AML-193 (cell line): ENCODE data around the gene COMMD9.

Experiments used
- DNase-seq, 2 experiments: peaks; one replicate each; lab custom pipeline; 2025; lab: John Stamatoyannopoulos, UW

COMMD9 gene

DNA sequence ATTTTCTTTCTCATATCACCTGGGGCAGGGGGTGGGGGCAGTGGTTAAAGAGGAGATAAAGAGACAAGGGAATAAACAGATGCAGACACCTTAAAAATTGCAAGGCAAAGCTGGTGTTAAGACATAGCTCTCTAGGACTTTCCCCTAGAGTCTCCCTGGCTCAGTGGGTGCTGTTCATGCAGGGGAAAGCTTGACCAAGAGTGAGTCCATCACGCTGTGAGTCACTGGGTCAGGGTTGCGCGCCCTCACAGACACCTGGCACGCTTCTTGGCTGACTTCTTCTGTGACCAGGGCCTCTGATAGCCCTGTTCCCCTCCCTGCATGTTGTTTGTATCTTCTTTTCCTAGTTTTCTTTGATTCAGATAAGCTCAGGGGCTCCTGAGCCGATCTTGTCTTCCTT lies 31.9 kb downstream of the COMMD9 start:
- DNase-seq: no peak

DNA sequence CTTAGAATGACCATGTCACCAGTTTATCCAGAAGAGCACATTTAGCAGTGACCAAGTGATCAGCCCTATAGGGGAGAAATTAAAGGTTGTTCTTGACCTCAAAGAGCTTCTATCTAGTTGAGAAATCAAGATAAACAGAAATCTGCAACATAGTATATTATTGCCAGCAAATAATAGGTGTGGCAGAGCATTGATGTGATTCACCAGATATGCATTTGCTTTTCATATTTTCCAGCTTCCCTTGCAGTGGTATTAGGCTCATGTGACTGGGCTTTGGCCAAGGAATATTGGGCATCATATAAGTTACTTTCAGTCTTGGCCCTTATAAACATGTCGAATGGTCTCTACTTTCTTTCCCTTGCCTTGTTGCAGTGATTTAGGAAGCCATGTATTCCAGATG lies 34.5 kb downstream of the COMMD9 start:
- DNase-seq: no peak

DNA sequence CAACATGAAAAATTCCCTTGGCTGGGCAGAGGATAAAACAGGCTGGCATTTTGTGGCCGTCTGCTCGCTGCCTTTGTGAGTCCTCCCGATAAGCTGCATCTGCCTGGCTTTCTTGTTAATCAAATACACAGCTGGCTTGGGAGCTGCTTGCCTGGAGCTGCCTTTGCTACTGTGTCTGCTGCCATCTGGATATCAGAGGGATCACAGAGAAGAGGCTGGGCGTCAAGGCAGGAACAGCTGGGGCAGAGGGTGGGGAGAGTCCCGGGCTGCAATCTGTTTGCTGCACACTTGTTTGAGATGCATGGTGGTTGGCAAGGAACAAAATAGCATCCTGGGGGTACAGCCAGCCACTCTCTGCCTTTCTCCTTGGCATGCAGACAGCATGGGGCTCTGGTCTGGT lies 36.0 kb downstream of the COMMD9 start:
- no peak for DNase-seq

DNA sequence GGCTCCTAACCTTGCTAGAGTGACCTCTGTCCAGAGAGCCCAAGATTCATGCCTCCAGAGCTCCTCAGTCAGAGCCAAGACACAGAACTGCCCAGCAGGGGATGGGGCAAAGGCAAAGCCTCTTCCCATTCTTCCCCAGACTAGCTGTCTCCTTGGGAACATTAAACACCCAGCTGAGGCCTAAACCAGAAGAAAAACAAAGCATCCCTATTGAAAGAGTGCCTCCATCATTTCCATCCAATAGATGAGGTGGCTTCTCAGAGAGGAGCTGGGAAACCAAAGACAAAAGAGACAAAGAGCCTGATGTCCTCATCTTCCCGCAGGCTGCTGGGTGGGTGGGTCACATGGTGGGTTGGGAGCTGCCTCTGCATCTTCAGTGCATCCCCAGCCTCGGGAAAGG lies 37.4 kb downstream of the COMMD9 start:
- DNase-seq: no peak

DNA sequence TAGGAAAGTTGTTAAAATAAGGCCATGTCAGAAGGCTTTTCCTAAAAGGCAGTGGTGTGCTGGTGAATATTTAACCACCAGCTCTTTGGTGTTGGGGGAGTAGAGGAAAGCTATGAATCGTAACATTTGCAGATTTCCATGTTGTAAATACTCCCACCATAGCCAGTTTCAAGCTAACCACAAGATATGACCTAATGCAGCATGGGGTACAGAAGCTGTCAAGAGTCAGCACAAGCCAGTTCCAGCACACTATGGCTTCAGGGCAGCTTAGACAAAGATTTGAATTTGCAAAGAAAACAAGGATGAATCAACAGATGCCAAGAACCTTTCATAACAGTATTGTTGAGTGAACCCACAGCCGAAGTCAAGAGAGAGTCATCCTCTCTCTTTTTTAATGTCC lies 40.0 kb downstream of the COMMD9 start:
- DNase-seq: no peak

DNA sequence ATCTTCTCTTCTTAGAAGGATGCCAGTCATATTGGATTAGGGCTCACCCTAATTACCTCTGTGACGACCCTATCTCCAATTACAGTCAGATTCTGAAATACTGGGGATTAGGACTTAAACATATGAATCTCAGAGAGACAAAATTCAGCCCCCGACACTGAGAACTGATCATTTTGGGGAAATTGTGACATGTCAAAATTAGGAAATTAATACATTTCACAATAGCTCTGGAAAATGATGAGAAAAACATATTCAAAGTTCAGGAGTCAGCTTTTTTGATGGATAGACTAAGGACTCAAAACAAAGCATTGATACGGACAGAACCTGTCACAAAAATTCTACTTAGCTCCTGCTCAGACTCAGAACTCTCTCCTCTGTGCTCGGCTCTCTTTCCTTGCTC lies 40.8 kb downstream of the COMMD9 start:
- DNase-seq: no peak

DNA sequence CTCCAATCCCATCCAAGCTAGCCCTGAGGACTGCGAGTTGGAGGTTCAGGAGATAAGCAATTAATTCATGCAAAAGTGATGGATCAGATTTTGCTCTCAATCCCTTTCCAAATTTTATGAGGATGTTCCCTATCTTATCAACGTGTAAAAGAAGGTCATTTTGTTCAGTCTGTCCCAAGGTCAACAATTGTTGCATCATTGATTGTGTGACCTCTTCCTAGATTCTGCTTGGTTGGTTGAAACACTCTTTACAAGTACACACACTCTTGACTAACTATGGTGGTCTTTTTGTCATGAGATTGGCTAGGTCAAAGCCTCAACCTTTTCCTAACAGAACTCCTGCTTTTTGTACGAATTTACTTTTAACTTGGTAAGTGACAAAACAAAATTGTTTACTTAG lies 41.7 kb downstream of the COMMD9 start:
- DNase-seq: no peak

DNA sequence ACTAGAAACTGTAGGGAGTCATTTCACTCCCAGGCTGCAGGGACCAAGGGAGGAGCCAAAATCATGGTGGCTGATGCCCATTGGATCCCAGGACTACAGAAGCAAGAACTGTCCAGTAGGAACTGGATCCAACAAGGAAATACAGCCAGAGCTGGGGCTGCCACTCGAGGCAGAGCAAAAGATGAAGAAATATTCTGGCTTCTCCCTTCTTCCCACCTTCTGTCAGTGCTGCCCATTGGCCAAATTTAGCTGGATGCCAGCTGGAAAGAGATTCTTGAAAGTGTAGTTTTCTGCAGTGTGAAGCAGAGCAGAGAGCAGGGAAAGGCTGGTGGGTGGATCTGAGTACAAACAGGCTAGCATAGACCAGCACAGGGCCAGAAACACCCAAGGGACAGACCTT lies 45.6 kb downstream of the COMMD9 start:
- DNase-seq: no peak

DNA sequence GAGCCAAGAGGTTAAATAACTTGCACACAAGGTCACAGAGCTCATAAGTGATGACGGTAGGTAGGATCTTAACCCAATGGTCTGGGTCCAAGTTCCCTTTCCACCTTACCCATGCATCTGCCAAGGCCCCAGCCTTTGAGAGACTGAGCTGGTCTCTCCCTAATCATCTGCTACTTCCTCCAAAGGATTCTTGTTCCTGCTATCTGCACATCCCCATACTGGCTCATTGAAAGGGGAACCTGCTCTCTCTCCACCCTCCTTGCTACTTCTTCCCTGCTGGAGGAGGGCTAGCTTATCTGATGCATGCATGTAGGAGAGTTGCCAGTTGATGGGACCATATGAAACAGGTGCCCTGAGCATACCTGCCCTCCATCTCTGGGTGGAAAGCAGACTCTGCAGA lies 47.7 kb downstream of the COMMD9 start:
- DNase-seq: no peak

DNA sequence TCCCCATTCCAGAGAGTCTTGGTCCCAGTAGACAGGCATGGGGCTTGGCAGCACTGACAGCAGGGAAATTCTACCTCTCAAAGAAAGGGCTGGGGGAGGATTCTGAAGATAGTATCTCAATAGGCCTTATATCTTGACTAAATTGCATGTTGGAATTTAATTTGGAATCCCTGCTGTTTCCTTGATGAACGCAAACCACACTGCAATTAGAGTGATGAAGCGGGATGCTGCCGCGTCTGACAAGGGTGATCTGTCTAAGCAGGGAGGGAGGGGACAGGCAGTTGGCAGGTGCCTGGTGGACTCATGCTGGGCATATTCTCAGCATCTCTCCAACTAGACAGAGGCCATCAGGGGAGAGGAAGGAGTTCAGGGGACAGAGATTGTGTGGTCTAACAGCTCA lies 48.4 kb downstream of the COMMD9 start:
- no peak for DNase-seq

DNA sequence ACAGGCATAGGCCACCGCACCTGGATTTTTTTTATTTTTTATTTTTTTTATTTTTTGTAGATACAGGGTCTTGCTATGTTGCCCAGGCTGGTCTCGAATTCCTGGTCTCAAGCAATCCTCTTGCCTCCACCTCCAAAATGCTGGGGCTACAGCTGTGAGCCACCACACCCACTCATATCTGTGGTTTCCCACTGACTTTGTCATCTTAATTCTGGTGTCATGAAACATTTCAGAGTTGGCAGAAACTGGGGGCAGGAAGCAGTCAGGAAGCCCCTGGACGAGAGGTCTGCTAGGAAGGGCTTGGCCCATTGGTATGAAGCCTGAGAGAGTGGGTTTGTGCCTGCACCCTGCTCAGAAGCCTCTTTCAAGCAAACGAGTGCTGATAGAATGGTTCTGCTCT lies 49.1 kb downstream of the COMMD9 start:
- no peak for DNase-seq

DNA sequence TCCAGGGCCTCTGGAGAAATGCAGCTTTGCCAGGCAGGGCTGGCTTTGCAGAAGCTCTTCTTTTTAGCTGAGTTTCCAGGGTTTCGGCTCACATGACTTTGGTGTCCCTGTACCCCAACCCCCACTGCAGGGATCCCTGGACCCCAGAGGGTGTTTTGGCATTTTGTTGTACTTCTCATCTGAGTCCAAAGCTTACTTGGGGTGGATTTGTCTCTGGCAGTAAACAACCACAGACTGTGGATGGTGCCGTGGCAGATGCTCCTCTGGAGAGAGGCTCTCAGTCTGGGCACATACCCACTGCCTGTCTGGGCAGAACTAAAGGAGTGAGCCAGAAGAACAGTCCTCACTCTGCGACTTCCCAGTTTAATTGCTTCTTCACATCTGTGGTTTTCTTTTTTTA lies 49.6 kb downstream of the COMMD9 start:
- DNase-seq: no peak

DNA sequence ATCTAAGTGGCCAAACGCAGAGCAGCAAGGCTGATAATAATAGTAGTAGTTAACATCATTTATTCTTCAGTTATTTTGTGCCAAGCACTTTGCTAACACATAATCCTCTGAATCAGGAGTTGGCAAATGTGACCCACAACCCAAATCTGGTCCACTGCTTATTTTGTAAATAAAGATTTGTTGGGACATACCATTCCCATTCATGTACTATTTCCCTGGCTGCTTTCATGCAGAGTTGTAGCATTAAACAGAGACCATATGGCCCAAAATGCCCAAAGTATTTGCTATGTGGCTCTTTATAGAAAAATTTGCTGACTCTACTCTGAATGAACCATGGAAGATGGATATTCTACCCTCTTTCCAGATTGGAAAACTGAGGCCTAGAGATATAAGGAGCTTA lies 50.3 kb downstream of the COMMD9 start:
- no peak for DNase-seq

DNA sequence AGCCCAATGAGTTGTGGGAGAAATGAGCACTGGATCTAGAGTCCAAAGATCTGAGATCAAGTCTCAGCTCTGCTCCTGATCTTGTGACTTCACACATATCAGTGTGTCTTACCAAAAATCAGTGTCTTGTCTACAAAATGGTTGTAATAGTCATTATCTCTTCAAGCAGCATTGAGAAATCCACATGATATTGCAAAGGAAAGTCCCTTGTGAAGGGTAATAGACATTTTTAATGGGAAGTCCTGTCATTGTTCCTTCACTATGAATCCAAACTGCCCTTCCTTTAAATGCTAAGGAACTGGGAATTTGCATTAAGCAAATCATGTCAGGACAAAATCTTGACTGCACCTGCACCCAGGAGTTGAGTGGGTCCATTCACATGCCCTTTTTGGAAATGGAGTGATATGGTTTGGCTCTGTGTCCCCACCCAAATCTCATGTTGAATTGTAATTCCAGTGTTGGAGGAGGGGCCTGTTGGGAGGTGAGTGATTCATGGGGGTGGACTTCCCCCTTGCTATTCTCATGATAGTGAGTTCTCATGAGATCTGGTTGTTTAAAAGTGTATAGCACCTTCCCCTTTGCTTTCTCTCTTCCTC lies 51.1 kb downstream of the COMMD9 start:
- no peak for DNase-seq

DNA sequence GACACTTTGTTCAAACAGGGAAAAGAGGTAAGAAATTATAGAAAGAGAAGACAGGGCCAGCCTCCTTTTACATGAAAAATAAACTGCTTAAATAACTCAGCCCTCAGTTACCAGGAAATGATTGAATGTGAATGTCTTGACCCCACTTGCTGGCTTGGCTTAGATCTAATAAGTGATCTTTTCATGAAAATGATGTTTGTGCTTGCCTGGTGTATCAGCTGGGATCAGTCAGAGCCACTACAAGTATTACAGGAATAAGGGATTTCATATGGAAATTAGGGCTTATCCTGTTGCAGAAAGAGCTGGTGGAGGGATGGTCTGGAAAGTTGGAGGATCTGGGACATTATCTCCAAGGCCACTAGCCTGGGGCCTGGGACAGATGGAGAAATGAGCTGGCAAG lies 51.8 kb downstream of the COMMD9 start:
- DNase-seq: no peak

DNA sequence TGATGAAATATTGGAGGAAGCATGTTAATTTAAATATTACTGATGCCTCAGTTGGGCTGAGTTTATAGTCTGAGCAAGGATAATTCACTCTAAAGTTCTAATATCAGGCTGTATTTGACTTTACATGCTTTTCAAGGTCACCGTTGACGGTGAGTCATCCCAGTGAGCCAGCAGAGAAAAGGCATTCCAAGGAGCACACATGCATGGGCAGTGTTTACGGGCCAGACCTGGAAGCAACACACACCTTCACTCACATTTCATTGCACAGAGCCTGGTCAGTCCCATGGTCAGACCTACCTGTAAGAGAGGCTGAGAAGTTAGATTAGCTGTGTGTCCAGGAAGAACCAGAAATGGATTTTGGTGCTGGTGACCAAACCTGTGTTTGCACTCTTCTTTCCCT lies 53.5 kb downstream of the COMMD9 start:
- DNase-seq: no peak

DNA sequence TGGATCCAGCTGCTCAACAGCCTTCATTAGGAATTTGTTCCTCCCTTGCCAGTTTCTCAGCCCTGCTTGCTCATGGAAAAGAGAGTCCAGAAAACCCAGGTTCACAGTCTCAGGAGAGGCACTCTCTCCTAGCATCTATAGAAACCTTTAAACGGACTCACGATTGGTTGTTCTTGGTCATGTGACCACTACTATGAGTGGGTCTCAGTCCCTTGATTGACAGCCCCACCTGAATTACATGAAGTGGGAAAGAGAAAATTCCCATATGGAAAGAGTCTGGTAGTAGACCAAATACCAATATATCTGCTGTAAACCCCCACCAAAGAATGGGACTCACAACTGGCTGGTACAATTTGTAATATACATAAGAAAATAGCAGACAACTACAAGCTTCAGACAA lies 54.4 kb downstream of the COMMD9 start:
- no peak for DNase-seq

DNA sequence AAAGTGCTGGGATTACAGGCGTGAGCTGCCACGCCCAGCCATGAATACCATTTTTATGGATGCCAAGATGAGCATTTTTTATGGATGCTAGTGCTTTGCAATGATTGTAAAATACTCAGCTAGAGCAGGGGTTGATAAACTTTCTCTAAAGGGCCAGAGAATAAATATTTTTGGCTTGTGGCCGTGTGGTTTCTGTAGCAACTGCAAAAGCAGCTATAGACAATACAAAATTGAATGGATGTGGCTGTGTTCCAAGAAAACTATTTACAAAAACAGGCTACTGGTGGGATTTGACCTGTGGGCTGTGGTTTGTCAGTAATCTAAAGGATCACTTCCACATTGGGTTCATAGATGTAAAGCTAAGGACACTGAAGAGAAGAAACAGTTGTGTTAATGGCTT lies 56.0 kb downstream of the COMMD9 start:
- no peak for DNase-seq

DNA sequence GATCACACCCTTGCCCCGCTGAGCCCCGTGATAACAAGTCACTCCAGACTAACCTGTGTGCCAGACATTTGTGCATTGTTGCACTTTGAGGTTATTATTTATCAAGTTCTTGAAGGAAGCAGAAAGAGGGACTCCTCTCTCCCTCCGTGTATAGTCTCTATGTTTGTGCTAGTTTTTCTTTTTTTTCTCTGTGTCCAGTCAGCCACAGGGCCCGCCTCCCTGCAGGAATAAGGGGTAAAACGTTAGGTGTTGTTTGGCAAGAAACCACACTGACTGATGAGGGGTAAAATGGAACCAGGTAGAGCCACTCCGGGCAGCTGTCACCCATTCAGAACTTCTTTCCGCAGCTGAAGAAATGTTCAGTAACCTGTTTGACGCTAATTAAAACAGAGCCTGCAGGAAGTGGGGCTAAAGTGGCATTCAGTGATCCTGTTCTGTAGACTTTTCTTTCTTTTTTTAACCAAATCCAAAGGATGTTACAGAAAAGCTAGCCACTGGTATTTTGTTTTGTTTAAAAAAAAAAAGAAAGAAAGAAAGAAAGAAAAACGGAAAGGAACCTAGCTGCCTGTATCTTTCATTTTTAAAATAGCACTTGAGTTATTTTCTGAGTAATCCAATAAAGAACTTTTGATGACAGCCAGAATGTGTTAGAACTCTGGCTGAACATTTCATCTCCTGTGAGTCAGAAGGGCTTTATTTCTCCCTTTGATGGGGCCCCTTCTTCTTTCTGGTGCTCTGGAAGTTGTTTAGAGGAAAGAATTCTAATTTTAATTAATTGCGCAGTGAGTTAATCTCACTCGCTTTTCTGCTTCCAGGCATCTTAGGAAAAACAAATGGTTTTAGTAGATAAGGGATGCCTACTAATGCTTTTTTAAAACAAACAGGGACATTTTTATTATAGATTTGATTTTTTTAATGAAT lies 58.2 kb downstream of the COMMD9 start:
- no peak for DNase-seq

DNA sequence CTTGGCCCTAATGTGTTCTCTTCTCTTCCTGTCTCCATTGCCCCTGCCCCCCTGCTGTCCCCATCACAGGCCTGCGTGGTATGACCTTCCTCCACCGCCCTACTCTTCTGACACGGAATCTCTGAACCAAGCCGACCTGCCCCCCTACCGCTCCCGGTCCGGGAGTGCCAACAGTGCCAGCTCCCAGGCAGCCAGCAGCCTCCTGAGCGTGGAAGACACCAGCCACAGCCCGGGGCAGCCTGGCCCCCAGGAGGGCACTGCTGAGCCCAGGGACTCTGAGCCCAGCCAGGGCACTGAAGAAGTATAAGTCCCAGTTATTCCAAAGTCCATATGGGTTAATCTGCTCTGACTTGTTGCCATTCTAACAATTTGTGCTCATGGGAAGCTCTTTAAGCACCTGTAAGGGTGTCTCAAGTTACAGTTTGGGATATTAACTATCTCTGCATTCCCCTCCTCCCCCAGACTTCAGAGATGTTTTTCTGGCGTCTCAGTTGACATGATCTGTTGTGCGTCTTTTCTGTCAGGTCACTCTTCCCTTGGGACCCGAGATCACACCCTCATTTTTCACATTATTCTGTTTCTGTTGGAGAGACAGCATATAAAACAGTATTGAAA lies 60.0 kb downstream of the COMMD9 start:
- no peak for DNase-seq

DNA sequence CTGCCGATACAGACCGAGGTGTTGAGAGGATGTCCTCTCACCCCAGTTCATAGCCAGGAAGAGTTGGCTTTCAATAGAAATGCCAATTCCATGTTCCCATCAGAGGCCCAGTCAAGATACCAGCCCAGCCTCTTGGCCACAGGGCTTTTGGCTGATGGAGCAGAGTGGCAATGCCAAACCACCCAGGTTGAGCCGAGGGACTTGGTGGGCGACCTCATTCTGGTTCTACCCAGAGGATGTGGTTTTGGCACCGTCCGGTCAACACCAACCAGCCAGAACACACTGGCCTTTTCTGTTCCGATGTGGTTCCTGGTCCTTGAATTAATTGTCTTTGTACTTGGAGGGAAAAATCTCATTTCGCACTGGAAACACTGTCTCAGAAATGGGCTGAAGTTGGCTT lies 60.5 kb downstream of the COMMD9 start:
- no peak for DNase-seq

DNA sequence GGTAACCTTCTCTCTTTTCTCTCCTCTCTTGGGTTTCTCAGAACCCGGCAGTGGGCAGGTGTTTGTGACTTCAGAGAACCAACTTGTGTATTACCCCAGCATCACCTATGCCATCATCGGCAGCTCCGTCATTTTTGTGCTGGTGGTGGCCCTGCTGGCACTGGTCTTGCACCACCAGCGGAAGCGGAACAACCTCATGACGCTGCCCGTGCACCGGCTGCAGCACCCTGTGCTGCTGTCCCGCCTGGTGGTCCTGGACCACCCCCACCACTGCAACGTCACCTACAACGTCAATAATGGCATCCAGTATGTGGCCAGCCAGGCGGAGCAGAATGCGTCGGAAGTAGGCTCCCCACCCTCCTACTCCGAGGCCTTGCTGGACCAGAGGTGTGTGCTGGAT lies 62.2 kb downstream of the COMMD9 start:
- no peak for DNase-seq

DNA sequence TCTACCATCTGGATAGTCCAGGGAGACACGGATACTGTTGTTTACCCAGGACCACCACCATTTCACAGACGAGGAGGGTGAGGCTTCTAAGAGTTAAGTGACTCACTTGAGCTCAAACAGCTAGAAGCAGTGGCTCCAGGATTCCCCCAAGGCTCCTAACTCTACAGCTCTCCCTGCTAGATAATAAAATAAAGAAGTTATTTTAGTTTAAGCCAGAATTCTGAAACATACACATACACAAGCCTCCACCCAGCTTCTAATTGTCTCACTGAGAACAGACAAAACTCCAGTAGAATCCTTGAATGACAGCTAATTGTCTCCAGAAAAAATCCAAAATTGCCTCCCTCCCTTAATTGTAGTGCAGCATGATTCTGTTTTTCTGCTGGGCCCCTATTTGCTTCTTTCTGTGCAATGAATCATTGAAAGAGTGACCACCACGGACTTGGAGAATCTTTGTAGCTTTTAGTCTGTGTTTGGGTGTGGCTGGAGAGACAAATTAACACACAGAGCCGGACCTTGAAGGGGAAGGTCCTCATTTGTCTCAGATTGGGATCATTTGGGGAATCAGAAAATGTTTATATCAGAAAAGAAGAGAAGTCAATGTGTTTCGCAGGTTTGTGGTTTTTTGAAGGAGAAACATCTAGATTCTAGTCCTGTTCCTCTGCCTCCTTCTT lies 64.9 kb downstream of the COMMD9 start:
- no peak for DNase-seq
